Suprapubic skin (tissue), 4 donors: Measurements from ENCODE around the gene IGSF11.

Experiments used
- EP300 ChIP-seq: sonication (generic); formaldehyde crosslinking; IDR thresholded peaks from one replicate; pipeline ENCODE4 v1.6.1; 2017; ENCODE audit warnings: antibody characterized with exemption
- POLR2A ChIP-seq, 2 donors: fragments of 450-650 bp; IDR thresholded peaks; one replicate each; pipeline ENCODE4 v1.6.1; 2017; ENCODE audit warnings: antibody characterized with exemption in 2 of 2, mild to moderate bottlenecking in 2 of 2, moderate library complexity in 2 of 2
- POLR2AphosphoS5 ChIP-seq, 3 donors: sonication (generic); formaldehyde crosslinking; IDR thresholded peaks; one replicate each; pipeline ENCODE4 v1.6.1; 2017; ENCODE audit warnings: antibody characterized with exemption in 3 of 3
- TF ChIP-seq, protein P1 (sequence below), 2 donors: fragments of 200-600 bp in 1 of 2; fragments of 450-650 bp in 1 of 2; sonication (generic) in 1 of 2; IDR thresholded peaks; one replicate each; pipeline ENCODE4 v1.5.1; 2016 to 2019; ENCODE audit warnings: antibody characterized with exemption in 2 of 2, mild to moderate bottlenecking in 1 of 2, moderate library complexity in 1 of 2

- TF ChIP-seq, protein P1, sequence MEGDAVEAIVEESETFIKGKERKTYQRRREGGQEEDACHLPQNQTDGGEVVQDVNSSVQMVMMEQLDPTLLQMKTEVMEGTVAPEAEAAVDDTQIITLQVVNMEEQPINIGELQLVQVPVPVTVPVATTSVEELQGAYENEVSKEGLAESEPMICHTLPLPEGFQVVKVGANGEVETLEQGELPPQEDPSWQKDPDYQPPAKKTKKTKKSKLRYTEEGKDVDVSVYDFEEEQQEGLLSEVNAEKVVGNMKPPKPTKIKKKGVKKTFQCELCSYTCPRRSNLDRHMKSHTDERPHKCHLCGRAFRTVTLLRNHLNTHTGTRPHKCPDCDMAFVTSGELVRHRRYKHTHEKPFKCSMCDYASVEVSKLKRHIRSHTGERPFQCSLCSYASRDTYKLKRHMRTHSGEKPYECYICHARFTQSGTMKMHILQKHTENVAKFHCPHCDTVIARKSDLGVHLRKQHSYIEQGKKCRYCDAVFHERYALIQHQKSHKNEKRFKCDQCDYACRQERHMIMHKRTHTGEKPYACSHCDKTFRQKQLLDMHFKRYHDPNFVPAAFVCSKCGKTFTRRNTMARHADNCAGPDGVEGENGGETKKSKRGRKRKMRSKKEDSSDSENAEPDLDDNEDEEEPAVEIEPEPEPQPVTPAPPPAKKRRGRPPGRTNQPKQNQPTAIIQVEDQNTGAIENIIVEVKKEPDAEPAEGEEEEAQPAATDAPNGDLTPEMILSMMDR (IDR thresholded peaks at IDR 0.05), result no peak
- no peak for TF ChIP-seq POLR2A (IDR thresholded peaks at IDR 0.05)
- no peak for TF ChIP-seq EP300
- no peak for TF ChIP-seq POLR2AphosphoS5 (IDR thresholded peaks at IDR 0.05)
Measured at GRCh38 chr3:118963711-118964110, 70.9 kb downstream of the IGSF11 start.
